Cortex of kidney (tissue), 1 donor: ENCODE measurements around the gene C11orf86.
"Not testable (repeated sequence)": the region's sequence is repeated elsewhere in the genome, so short reads cannot be mapped to it uniquely, and the experiment has no call there.

ENCODE experiments used
- DNase-seq: peaks from one replicate; lab custom pipeline; 2025; lab: John Stamatoyannopoulos, UW

Gene C11orf86

GRCh38 chr11:66989360-66989759, 14.3 kb downstream of the C11orf86 start:
- DNase-seq = not testable (repeated sequence)

- no peak for DNase-seq
These were observed 16.9 kb downstream of the C11orf86 start for GRCh38 chr11:66992041-66992440.

- DNase-seq = no peak
These were observed 21.6 kb downstream of the C11orf86 start for GRCh38 chr11:66996609-66997273.

GRCh38 chr11:66999555-66999954, 24.5 kb downstream of the C11orf86 start:
- no peak for DNase-seq

- DNase-seq = no peak
These were observed 26.2 kb downstream of the C11orf86 start for GRCh38 chr11:67001332-67001731.

DNA sequence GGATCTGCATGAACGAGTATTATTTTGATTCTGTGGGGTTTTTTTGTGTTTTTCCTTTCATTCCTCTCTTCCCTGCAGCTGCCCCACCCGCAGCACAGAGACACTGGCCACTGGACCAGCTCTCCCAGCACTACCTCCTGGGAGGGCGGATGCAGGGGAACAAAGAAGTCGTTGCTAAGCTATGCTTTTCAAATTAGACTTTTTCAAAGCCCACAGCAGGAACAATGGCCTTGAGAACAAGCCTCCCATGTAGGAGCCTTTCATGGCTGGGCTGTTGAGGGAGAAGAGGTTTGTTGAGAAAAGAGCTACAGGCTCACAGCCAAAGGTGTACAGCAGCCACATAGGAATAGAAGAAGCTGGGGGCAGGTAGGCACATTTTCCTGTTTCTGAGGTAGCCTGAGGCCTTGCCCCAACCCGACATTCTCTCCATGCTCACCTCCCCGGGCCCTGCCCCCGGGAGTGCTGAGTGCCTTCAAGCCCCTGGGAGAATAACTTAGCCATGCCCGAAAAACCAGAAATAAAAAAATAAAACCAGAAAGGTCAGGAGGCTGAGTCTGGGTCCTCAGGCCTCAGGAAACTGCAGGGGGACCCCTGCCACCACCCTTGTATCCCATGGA, 27.3 kb downstream of the C11orf86 start:
- DNase-seq = no peak

DNA sequence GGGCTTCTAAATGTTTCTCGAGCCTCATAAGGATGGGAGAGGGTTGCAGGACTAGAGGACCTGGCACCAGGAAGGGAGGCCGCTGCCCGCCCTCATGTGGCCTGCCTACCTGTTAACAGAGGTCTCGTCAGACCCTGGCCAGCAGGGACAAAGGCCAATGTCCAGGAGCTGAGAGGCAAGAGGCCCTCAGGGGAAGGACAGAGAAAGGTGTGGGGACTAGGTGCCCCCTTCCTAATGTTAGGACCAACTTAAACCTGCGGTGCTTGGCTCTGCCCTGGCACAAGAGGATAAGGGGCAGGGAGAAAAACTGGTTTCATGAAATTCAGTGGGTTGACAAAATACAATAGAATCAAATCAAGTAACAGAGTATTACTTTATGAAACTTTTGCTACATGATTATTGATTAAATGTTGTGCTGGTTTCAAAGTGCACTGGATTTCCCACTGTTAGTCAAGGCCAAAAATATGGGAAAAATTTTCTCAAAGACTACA, 27.9 kb downstream of the C11orf86 start:
- no peak for DNase-seq

- DNase-seq = not testable (repeated sequence)
These were observed 30.1 kb downstream of the C11orf86 start for GRCh38 chr11:67005200-67005599.

- no peak for DNase-seq
These were observed 31.2 kb downstream of the C11orf86 start for GRCh38 chr11:67006029-67006884.

DNA sequence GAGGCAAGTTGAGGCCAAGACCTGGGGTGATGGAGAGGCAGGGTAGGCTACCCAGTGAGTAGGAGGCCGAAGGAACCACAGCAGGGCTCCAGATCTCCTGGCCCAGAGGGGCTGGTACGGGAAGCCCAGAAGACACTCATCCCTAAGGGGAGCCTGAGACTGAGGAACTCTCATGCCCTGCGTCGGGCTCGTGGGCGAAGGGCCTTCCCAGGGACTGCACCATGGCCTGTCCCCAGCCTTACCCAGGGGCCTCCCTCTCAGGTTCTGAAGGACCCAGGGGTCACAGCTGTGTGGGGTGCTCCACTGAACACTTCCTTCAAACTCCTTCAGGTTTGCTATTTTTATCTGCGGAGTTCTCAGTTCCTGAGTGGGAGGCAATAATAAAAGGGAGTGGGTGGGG, 32.0 kb downstream of the C11orf86 start:
- DNase-seq = no peak

- no peak for DNase-seq
These were observed 35.3 kb downstream of the C11orf86 start for GRCh38 chr11:67010296-67010905.

- DNase-seq = no peak
These were observed 38.5 kb downstream of the C11orf86 start for GRCh38 chr11:67013511-67014045.

DNA sequence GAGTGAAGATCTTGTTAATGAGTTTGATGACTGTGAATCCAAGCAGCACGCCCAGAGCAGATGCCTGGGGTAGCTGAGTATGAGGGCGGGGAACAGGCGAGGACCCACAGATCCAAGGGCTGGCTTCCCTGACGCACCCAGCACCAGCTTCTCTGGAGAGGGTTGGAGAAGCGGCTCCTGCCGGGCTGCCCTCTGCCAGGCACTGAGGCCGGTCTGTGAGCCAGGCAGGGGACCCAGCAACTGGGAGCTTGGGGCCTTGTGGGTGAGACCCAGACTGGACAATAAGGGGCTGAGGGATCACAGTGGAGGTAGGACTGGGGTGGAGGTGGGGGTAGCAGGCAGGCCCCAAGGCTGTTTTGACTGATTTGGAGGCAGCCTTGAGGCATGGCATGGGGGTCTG, 39.2 kb downstream of the C11orf86 start:
- DNase-seq = no peak

- DNase-seq = no peak
These were observed 39.9 kb downstream of the C11orf86 start for GRCh38 chr11:67015048-67015447.

DNA sequence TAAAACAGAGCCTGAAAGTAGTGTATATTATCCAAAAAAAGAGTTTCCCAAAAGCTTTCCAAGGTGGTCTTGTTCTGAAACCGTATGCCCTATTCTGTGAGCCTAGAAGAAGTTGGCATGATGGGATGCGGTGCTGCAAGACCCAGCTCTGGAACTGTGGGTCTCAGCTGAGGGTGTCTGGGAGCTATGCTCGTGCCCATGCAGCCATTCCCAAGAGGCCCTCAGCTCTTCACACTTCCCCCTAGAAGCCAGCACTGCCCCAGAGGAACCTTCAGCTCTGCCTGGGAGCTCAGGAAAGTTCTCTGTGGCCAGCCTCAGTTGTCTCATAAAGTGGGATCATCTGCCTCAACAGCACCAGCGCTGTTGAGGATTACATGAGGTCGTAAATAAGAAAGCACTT, 41.4 kb downstream of the C11orf86 start:
- DNase-seq = no peak

- no peak for DNase-seq
These were observed 45.8 kb downstream of the C11orf86 start for GRCh38 chr11:67020949-67021348.

- DNase-seq = no peak
These were observed 47.3 kb downstream of the C11orf86 start for GRCh38 chr11:67022341-67022933.

DNA sequence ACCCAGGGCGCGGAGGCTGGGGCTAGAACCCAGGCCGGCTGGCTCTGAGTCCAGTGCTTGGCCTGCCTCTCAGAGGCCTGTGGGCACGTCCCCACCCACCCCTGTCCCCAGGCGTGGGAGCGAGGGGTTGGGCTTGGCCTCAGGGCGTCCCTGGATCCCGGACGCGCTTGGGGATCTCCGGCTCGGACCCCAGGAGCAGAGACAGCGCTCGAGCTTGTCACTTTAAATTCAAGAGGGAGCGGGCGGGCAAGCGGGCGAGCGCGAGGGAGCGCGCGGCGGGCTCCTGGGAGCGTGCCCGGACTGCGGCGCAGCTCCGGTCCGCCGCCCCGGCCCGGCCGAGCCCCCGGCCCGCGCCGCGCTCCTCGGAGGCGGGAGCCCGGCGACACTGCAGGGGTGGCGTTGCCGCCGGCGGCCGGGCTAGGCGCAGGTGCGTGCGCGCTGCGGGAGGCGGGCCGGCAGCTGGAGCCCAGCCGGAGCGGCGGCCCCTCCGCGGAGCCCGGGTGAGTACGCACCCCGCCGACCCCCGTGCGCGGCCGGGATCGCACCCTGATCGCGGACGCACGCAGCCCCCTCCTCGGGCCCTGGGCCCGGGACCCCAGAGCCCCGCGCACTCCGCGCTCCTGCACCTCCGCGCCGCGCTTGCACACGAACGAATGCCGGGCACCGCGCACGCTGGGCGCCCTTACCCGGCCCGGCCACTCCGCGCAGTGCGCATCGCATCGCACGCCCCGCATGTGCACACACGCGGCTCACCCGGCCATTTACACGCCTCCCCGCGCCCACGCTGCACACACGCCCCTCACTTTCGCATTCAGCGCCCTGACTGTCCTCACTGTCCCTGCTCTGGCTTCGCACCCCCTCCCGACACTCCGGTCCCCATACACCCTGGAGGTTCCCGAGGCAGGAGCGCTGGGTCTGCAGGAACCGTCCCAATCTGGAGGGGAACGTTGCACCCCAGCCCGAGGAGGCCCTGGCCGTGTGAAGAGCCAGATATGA, 48.2 kb downstream of the C11orf86 start, which contains the start of gene SYT12:
Gene SYT12, plus strand, starts transcription at position 174 of the 996 bp plus-strand sequence. CDS start 7,011 bp downstream, outside the sequence.
- DNase-seq = no peak

GRCh38 chr11:67023957-67024353, 48.9 kb downstream of the C11orf86 start:
- DNase-seq = no peak

DNA sequence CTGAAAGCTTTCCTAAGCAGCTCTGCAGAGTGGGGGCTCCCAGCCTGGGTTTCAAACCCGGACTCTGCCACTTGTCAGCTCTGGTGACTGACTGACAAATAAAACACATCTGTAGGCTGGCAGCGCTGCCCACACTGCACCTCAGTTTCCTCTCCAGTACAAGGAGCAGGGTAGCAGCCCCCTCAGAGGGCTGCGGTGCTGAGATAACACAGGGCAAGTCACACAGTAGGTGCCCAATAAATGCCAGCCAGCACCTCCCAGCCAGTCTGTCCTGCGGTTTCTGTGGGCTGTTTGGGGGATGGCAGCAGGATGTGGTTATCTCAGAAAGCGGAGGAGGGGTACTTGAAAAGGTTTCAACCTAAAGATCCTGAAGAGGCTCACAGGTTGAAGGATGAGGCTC, 49.3 kb downstream of the C11orf86 start:
- no peak for DNase-seq
